Measurements from ENCODE around the gene MAD1L1. TPM values are rescaled to one million over a fixed set of nuclear protein-coding genes. Genes with fewer than 3 reads are reported as not detected.

MAD1L1 gene
- total and polyA plus RNA-seq, 2 donors (not counting 3 experiments of a cell fraction or from before 2014, with no cell fraction given) = 34.1 to 42.3 TPM

DNA sequence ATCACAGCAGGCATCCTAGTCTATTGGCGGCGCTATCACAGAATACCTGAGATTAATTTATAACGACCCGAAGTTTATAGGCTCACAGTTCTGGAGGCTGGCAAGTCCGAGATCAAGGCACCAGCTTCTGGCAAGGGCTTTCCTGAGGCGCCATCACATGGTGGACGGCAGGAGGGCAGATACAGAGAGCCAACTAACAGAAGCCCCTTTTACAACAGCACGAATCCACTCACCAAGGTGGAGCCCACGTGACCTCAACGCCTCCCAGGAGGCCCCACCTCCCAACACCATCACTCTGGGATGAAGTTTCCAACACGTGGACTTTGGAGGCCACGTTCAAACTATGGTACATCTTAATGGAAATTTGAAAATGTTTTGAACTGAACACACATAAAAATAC is 307.4 kb downstream of the MAD1L1 start:
- Histone ChIP-seq H3K9me1 (replicated peaks; ENCODE audit: control insufficient read depth, extremely low read depth, insufficient read depth, low read length) (no peaks in the 10 kb centered on the region), H3K27ac (ENCODE audit: insufficient read depth, low read depth, low read length) (no peak overlapping the region), H3K9me3 (replicated peaks; ENCODE audit: control insufficient read depth, insufficient read depth, low read length) (no peaks in the 10 kb centered on the region), H3K36me3 (ENCODE audit: control insufficient read depth in 2 of 2, extremely low read depth in 1 of 2, insufficient read depth in 2 of 2, low read length in 2 of 2) (peaks cover 0 to 2% of the 10 kb centered on the region in 2 experiments), H3K4me2 (ENCODE audit: insufficient read depth, low read length) (no peak overlapping the region), H3K4me1 (ENCODE audit: control insufficient read depth, extremely low read depth, insufficient read depth, low read length) (no peaks in the 10 kb centered on the region), H3K27me3 (ENCODE audit: control insufficient read depth in 2 of 2, insufficient read depth in 2 of 2, low read length in 2 of 2) (no peaks in the 10 kb centered on the region), H4K20me1 (replicated peaks; ENCODE audit: control insufficient read depth, extremely low read depth, insufficient read depth, low read length) (no peaks in the 10 kb centered on the region), H3K9ac (replicated peaks; ENCODE audit: extremely low read depth, insufficient read depth, low read length) (no peak overlapping the region), H3K4me3 (replicated peaks in 1 of 3; ENCODE audit: insufficient read depth in 1 of 3, low read depth in 1 of 3, low read length in 3 of 3) (no peak overlapping the region), H3K79me2 (ENCODE audit: control insufficient read depth, insufficient read depth, low read length) (no peaks in the 10 kb centered on the region), H2AFZ (ENCODE audit: low read depth, low read length) (no peak overlapping the region)
- dilution Hi-C loops (cut with MboI; ENCODE audit: extremely low pct_ligation_motif_present, low sequenced_read_pairs) = no loop called here
- POLR2A ChIA-PET = no interaction called here
- TF ChIP-seq EZH2 (IDR thresholded peaks at IDR 0.05; ENCODE audit: borderline replicate concordance, low read depth, low read length, severe bottlenecking) = no peak
- TF ChIP-seq CTCF (IDR thresholded peaks at IDR 0.05; ENCODE audit: extremely low read depth in 1 of 2, insufficient read depth in 1 of 2, low read depth in 1 of 2, low read length in 2 of 2) = no peak
- TF ChIP-seq GATA2 (IDR thresholded peaks at IDR 0.05; ENCODE audit: insufficient read depth, insufficient read length, low read depth, low read length) = no peak
- TF ChIP-seq JUN (IDR thresholded peaks at IDR 0.05; ENCODE audit: borderline replicate concordance, insufficient read depth, insufficient read length, low read depth) = no peak
- no peak for TF ChIP-seq FOS (IDR thresholded peaks at IDR 0.05; ENCODE audit: borderline replicate concordance, insufficient read depth, low read length)
- no peak for TF ChIP-seq POLR2A (IDR thresholded peaks at IDR 0.05; ENCODE audit: low read depth, low read length)
- no peak for TF ChIP-seq MYC (IDR thresholded peaks at IDR 0.05; ENCODE audit: low read depth, low read length)
- TF ChIP-seq POLR2AphosphoS5 (IDR thresholded peaks at IDR 0.05; ENCODE audit: insufficient read depth, low read depth, low read length) = no peak
- TF ChIP-seq MAX (IDR thresholded peaks at IDR 0.05; ENCODE audit: insufficient read depth, insufficient read length) = no peak
- DNase-seq (ENCODE audit: low read depth, low spot score) (no peak), FAIRE-seq (no peak)
- no TSS peak for BruUV-seq (replicated peaks)
- CTCF ChIA-PET = no interaction called here
- intact Hi-C loops (cut with micrococcal nuclease) = no loop called here
